GM18868 (cell line): Measurements from ENCODE around the gene ATXN1L.
"Not testable (repeated sequence)": the region's sequence is repeated elsewhere in the genome, so short reads cannot be mapped to it uniquely, and the experiment has no call there.

Experiments used
- ATAC-seq: cut with Tn5 transposase; IDR thresholded peaks from one replicate; pipeline ENCODE4 v1.9.1; 2021; ENCODE audit warnings: mild to moderate bottlenecking, moderate library complexity; ENCODE audit not compliant: unreplicated experiment

The ATXN1L gene

DNA sequence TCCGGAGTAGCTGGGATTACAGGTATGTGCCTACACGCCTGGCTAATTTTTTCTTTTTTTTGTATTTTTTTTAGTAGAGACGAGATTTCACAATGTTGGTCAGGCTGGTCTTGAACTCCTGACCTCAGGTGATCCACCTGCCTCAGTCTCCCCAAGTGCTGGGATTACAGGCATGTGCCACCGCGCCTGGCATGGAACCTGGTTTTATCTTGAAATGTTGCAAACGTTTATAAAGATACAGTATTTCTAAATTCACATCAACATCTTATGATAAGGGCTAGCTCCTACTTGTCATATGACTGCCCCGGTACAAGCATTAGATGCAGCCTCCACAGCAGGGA lies 48.1 kb downstream of the ATXN1L start:
- ATAC-seq = no peak

DNA sequence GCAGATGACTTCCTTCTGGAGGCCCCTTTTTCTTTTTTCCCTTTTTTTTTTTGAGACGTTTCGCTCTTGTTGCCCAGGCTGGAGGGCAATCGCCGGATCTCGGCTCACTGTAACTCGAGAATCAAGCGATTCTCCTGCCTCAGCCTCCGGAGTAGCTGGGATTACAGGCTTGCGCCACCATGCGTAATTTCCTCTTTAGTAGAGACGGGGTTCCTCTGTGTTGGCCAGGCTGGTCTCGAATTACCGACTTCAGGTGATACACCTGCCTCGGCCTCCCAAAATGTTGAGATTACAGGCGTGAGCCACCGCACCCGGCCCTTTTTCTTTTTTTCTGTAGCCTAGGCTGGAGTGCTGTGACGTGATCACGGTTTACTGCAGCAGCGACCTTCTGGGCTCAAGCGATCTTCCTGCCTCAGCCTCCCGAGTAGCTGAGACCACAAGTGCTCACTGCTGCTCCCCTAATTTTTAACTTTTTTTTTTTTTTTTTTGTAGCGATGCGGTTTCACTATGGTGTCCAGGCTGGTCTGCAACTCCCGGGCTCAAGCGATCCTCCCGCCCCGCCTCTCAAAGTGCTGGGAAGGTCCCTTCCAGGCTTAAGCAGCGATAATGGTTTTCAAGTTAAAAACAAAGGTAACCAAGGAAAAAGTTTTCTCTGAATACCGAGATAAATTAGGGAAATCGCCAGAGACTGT lies 48.6 kb downstream of the ATXN1L start:
- no peak for ATAC-seq

DNA sequence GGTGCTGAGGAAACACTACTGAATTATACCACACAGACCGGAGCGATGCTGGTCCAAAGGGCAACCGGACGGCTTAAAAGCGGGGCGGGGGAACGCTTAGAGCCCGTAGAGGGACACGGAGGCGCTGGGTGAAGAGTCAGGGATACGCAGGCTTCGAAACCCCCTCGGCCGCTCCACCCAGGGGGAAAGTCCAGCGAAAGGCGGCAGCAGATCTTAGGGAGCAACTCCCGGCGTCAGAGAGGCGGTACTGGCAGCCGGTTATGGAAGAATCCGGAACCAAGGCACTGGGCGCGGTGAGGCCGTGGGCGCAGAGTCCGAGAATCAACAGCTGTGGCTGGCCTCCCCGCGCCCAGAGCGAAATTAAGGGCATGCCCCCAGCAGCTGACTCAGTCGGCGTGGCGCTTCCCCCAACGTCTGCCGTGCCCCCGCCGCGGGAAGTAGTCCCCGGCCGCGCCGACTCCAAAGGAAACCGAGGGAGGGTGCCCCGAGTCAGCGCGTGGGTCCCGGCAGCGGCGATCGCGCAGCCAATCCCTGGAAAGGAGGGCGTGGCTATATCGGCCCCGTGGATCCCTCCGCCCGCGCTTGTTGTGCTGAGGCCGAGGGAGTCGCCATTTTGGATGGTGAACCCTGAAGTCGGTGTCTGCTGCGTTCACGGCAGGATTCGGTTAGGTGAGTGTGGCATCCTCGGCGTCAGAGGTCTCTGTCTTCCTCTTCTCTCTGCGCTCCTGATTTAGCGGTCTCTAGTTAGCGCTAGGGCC lies 49.3 kb downstream of the ATXN1L start, which contains the start of gene IST1:
Gene IST1, plus strand, starts transcription at position 611 of the 758 bp plus-strand sequence. CDS start 20,110 bp downstream, outside the sequence.
- ATAC-seq = peak; percentile 83

DNA sequence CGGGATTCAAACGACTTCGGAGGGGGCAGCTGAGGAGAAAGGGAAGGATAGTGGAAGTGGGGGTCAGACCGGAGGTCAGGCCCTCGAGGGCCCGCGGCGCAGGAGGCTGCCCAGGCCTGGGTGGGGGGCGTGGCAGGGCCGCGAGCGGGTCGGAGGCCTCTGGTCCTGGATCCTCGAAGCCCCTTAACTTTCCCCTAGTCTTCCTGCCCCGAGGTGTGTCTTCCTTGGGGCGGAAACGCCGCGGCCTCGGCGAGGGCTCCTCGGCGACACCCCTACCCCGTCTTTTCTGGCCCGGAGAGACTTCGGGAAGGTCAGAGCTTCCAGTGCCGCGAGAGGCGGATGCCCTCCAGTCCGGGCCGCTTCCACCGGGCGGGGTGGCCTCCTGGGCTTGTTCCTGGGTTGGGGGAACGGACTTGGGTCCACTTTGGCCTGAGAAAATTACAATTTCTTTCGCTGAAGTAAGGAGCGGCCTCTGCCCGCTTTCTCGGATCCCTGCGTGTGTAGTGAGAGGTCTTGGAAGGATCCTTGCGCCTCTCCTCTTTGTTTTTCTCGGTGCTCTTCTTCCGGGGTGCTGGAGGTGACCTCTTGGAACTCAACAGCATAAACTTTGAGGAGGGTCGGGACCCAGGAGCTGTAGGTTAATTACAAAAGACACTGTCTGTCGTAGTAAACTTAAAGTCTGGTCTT lies 50.0 kb downstream of the ATXN1L start:
- ATAC-seq = peak; percentile 6

DNA sequence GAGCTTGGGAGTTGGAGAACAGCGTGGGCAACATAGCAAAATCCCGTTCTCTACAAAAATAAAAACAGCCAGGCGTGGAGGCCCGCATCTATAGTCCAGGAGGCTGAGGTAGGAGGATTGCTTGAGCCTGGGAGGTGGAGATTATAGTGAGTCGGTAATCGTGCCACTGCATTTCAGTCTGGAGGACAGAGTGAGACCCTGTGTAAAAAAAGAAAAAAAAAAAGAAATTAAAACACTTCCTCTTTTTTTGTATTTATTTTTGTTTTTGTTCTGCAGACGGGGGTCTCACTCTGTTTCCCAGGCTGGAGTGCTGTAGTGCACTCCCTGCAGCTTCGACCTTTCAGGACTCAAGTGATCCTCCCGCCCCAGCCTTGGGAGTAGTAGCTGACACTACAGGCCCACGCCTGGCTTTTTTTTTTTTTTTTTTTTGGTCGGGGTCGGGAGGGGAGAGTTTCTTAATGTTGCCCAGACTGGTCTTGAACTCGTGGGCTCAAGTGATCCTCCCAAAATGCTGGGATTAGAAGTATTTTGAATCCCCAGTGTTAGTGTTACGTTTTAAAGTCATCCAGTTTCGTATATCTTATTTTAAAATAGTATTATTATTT lies 51.1 kb downstream of the ATXN1L start:
- no peak for ATAC-seq

DNA sequence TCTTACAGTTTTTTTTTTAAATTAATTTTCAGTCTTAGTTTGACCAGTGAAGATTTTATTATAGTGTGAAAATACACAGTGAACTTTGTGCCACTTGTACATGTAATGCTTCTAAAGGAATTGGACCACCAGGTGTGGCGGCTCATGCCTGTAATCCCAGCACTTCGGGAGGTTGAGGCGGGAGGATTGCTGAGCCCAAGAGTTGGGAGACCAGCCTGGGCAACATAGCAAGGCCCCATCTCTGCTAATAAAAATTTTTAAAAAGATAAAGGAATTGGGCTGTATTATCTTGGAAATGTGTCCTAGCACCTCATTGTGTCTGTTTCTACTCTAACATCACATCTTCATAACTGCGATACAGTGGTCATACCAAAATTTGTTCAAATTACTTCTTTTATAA lies 53.4 kb downstream of the ATXN1L start:
- ATAC-seq = no peak

DNA sequence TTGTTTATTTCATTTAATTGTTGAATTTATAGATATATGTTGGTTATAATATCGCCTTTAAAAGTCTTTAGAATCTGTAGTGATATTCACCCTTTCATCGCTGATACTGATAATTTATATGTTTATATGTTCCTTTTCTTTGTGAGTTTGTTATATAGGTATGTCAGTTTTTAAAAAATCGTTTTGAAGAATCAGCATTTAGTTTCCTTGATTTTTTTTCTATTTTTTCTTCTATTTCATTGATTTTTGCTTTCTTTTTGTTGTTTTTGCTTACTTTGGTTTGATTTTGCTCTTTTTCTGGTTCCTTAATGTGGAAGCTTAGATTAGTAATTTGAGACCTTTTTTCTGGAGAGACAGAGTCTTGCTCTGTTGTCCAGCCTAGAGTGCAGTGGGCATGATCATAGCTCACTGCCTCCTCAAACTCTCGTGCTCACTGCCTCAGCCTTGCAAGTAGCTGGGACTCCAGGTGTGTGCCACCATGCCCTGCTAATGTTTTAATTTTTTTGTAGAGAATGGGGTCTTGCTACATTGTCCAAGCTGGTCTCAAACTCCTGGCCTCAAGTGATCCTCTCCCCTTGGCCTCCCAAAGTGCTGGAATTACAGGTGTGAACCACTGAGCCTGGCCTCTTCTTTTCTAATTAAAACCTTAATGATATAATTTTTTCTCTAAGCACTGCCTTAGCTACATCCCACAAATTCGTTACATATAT lies 57.0 kb downstream of the ATXN1L start:
- ATAC-seq = no peak

DNA sequence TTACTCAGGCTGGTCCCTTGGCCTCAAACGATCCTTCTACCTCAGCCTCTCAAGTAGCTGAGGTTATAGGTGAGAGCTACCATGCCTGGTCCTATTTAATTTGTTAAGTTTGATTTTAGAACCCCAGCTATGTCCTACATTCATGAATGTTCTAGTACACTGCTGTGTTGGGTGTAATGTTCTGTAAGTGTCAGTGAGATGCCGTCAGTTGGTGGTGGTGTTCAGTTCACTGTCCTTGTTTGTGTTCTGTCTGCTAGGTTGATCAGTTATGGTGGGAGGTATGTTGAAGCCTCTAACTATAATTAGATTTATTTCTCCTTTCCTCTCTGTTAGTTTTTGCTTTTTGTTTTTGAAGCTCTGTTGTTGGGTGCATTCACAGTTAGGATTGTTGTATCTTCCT lies 57.8 kb downstream of the ATXN1L start:
- no peak for ATAC-seq

DNA sequence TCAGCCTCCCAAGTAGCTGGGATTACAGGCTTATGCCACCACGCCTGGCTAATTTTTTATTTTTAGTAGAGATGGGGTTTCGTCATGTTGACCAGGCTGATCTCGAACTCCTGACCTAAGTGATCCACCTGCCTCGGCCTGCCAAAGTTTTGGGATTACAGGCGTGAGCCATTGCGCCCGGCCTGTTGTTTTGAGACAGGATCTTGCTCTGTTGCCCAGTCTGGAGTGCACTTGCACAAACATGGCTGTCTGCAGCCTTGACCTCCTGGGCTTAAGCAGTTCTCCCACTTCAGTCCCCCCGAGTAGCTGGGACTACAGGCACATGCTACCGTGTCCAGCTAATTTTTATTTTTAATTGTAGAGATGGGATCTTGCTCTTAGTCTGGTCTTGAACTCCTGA lies 58.5 kb downstream of the ATXN1L start:
- no peak for ATAC-seq

DNA sequence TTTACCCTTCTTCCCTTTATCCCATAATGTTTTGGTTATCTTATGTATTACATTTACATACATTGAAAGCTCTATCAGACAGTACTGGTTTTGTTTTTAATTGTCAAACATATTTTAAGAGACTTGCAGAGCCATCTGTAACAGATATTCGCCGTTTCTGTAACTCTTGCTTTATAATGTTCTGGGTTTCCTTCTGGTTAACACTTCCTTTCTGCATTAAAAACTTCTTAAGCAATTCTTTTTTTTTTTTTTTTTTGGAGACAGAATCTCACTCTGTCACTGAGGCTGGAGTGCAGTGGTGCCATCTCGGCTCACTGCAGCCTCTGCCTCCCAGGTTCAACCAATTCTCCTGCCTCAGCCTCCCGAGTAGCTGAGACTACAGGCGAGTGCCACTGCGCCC lies 60.0 kb downstream of the ATXN1L start:
- ATAC-seq = not testable (repeated sequence)
